TTC549 (cell line): ENCODE data around the gene PRSS53.

ENCODE experiments used
- FAIRE-seq: peaks from 2 replicates; lab custom pipeline; 2012; peaks lifted over from hg19 to GRCh38; lab: Jason Lieb, UNC

Gene PRSS53

GRCh38 chr16:31077592-31078396 is 10.9 kb downstream of the PRSS53 start:
- no peak for FAIRE-seq

DNA sequence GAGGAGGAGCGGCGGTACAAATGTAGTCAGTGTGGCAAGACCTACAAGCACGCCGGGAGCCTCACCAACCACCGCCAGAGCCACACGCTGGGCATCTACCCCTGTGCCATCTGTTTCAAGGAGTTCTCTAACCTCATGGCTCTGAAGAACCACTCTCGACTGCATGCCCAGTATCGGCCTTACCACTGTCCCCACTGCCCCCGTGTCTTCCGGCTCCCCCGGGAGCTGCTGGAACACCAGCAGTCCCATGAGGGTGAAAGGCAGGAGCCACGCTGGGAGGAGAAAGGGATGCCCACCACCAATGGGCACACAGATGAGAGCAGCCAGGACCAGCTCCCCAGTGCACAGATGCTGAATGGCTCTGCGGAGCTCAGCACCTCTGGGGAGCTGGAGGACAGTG is 11.7 kb downstream of the PRSS53 start:
- FAIRE-seq = no peak

DNA sequence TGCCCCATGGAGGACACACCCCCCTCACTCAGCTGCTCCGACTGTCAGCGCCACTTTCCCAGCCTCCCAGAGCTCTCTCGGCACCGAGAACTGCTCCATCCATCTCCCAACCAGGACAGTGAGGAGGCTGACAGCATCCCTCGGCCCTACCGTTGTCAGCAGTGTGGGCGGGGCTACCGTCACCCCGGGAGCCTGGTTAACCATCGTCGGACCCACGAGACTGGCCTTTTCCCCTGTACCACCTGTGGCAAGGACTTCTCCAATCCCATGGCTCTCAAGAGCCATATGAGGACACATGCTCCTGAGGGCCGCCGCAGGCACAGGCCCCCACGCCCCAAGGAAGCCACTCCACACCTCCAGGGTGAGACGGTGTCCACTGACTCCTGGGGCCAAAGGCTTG is 12.4 kb downstream of the PRSS53 start:
- FAIRE-seq = no peak

GRCh38 chr16:31074814-31075183 is 13.9 kb downstream of the PRSS53 start:
- no peak for FAIRE-seq

GRCh38 chr16:31073970-31074813 is 14.6 kb downstream of the PRSS53 start, which contains the start of the genes ZNF646 and ZNF668:
ZNF646 (plus strand) TSS chr16:31074422; CDS start chr16:31076325, 1,903 bp downstream.
ZNF668 (minus strand) TSS chr16:31074240; CDS start chr16:31064459, 9,781 bp downstream.
- peak; percentile 88 for FAIRE-seq

DNA sequence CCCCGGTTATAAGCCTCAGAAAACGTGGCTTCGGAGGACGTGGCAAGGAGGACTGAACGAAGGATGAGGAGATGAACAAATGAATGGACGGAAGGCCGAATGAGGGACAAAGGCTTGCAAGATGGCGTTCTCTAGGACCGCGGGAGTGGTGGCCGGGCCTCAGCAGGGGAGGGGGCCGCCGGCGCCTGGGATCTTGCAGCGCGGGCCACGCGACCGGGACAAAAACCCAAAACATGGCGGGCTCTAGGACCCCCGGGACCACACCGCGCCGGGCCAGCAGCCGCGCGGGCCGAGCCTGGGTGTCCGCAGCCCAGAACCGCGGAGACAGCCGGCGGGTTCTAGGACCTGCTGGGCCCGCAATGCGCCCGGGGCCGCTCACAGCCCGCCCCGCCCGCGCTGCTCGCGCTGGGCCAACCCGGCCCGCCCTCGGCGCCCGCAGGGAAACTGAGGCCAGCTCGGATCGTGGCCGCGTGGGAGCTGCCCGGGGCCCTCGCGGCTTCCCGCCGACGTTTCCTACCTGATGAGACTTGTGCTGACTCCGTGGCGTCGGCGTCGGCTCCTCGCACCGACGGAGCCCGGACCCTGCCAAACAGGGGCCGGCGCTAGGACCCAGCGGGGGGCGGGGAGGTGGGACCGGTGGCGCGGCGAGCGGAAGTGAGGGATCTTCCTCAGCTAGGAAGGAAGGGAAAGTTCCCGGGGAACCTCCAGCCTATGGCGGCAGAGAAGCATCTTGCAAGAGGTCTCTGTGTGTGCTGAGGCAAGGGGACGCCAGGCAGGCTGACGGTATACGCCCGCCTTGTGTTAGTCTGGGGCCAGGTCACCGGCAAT is 15.4 kb downstream of the PRSS53 start:
- FAIRE-seq = no peak

- no peak for FAIRE-seq
Observed at GRCh38 chr16:31072540-31073141, 16.1 kb downstream of the PRSS53 start.

DNA sequence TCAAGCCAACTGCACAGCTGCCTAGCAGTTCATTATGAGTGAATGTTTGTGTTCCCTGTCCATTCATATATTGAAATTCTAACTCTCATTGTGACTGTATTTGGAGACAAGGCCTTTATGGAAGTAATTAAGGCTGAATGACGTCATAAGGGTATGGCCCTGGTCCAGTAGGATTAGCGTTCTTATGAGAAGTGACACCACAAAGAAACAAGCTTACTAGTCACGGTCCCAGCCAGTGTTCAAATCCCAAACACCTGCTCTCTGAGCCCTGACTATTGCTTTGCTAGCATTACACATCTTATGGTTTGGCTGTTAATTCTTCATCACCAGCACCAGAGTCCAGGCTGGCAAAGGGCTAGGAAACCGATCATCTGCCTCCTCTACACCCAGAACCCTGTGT is 16.9 kb downstream of the PRSS53 start:
- no peak for FAIRE-seq

GRCh38 chr16:31067342-31067741 is 21.4 kb downstream of the PRSS53 start:
- FAIRE-seq = no peak

DNA sequence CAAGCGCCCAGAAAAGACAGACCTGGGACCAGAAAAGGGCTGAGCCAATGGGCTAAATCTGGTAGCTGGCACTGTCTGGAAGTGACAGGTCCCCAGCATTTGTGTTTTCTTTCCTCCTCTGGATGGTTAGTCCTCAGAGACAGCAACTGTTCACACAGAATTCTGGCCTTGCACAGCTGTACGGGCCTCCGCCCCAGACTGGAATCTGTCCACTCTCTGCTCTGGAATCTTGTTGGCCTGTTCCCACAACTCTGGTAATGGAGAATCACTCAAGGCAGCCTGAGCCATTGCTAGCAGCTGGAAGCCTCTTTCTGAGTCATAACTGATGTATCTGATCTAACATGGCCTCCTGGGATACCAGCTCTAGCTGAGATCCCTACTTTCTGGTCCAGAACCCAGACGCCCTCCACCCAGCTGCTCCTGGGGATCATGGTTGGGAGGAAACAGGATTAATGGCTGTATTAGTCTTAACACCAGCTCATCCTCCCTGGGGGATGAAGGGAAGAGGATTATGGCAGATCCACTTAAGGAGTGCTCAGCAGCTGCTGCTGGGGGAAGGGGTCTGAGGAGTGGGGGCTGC is 23.8 kb downstream of the PRSS53 start:
- no peak for FAIRE-seq

- no peak for FAIRE-seq
Observed at GRCh38 chr16:31063843-31064611, 24.7 kb downstream of the PRSS53 start.

- no peak for FAIRE-seq
Observed at GRCh38 chr16:31063495-31063842, 25.3 kb downstream of the PRSS53 start.

DNA sequence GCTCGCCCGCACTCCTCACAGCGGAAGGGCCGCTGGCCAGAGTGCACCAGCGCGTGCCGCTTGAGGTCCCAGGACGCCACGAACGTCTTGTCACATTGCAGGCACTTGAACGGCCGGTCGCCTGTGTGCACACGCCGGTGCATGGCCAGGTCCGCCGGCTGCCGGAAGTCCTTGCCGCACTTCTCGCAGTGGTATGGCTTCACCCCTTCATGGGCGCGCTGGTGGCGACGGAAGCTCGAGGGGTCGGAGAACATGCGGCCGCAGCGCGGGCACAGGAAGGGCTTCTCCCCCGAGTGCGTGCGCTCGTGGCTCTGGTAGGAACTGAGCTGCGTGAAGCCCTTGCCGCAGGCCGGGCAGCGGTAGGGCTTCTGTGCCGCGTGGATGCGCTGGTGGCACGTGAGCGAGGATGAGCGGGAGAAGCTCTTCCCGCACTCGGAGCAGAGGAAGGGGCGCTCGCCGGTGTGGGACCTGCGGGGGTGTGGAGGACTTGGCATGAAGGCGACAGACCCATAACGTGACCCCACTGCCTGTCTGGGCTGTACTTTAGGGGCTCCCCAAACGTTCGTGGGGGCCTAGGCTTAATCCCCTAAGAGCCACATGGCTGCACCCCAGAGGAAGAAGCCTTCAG is 26.8 kb downstream of the PRSS53 start:
- no peak for FAIRE-seq

GRCh38 chr16:31061126-31061812 is 27.5 kb downstream of the PRSS53 start:
- no peak for FAIRE-seq

GRCh38 chr16:31055613-31056012 is 33.1 kb downstream of the PRSS53 start:
- FAIRE-seq = no peak

- FAIRE-seq = no peak
Observed at GRCh38 chr16:31052114-31052513, 36.6 kb downstream of the PRSS53 start.

- no peak for FAIRE-seq
Observed at GRCh38 chr16:31050280-31051030, 38.3 kb downstream of the PRSS53 start.

DNA sequence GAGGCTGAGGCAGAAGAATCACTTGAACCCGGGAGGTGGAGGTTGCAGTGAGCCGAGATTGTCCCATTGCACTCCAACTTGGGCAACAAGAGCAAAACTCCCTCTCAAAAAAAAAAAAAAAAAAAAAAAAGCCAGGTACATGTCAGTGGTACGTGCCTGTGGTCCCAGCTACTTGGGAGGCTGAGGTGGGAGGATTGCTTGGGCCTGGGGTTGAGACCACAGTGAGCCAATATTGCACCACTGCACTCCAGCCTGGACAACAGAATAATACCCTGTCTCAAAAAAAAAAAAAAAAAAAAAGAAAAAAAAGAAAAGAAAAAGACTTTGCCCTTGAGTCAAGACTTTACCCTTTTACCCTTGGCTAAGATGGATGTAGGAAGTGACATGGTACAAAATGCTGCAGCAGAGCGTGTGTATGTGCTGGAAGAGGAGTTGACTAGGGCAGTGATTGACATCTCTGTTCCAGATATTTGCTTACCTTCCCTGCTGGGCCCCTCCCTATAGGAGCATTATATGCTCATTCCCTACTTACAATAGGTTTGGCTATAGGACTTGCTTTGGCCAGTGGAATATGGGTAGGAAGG is 44.8 kb downstream of the PRSS53 start:
- FAIRE-seq = no peak

- FAIRE-seq = no peak
Observed at GRCh38 chr16:31043352-31043751, 45.4 kb downstream of the PRSS53 start.
